ENCODE results near the gene CFI.
"Not testable (repeated sequence)": the region's sequence is repeated elsewhere in the genome, so short reads cannot be mapped to it uniquely, and the experiment has no call there.

The CFI gene

GRCh38 chr4:109801099-109801789 is 555 bp downstream of the CFI start:
- peak overlapping the region; percentile 50 for H3K4me3 ChIP-seq (replicated peaks; ENCODE audit: low read depth, low read length)
- no peak for TF ChIP-seq CTCF (IDR thresholded peaks at IDR 0.05; ENCODE audit: low read length, missing control alignments)
- DNase-seq (ENCODE audit: low read depth): no peak

DNA sequence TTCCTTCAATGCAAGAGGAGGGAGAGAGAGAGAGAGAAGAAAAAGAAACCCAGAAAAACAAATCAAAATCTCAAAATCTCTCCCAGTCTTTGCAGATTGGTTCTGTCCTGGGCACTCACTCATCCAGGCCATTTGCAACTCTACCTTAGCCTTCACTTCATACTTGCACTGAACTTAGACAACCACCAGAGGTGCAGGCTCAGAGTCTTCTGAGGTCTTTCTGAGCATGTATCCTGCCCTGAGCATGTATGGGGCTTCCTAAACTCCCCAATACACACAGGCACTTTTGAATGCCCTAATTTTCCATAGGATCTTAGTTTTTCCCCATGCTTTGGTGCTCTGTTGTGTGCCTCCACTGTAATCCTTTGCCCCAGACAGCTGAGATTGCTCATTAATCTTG is 2.9 kb downstream of the CFI start:
- H3K4me3 ChIP-seq (replicated peaks; ENCODE audit: low read depth, low read length): no peak overlapping the region
- DNase-seq (ENCODE audit: low read depth): no peak
- TF ChIP-seq CTCF (IDR thresholded peaks at IDR 0.05; ENCODE audit: low read length, missing control alignments): no peak

- TF ChIP-seq CTCF (IDR thresholded peaks at IDR 0.05; ENCODE audit: low read length, missing control alignments): no peak
- DNase-seq (ENCODE audit: low read depth): no peak
Observed at GRCh38 chr4:109795059-109795458, 6.7 kb downstream of the CFI start.

DNA sequence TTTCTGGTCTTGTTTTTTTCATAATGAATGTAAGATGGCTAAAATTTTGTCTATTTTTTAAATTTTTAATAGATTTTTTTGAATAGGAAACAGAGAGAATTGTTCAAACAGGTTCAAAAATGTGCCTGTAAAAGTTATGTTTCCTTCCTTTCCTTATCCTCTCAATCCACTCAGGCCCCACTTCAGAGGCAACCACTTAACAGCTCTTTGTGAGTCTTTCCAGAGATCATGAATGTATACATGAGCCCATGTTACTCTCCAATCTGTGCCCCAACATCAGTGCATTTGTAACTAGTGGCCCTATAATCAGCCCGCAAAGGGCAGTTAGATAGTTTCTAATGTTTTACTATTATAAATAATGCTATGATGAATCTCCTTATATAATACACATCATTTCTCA is 14.0 kb downstream of the CFI start:
- no peak for TF ChIP-seq CTCF (IDR thresholded peaks at IDR 0.05; ENCODE audit: low read length, missing control alignments)
- no peak for DNase-seq (ENCODE audit: low read depth)
- H3K4me3 ChIP-seq (replicated peaks; ENCODE audit: low read depth, low read length): no peak overlapping the region

More at GRCh38 chr4:109795059-109795458, 6.7 kb downstream of the CFI start:
- H3K4me3 ChIP-seq (replicated peaks; ENCODE audit: low read depth, low read length): no peak overlapping the region

DNA sequence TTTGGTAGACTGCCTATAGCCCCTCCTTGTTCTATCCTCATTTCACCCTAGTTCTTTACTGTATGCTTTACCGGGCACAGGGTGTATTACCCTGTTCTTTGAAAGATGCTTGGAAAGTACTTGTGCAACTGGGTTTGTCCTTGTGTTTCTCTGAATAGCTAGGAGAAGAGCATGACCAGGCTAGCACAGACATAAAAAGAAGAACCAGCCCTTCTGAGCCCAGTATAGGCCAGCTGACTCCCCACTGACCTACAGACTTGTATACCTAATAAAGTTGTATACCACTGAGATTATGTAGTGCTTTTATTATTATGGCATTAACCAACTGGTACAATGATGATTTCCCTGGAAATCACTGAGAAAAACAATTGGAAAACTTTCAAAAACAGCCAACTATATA is 15.0 kb downstream of the CFI start:
- no peak for DNase-seq (ENCODE audit: low read depth)
- H3K4me3 ChIP-seq (replicated peaks; ENCODE audit: low read depth, low read length): no peak overlapping the region
- no peak for TF ChIP-seq CTCF (IDR thresholded peaks at IDR 0.05; ENCODE audit: low read length, missing control alignments)

DNA sequence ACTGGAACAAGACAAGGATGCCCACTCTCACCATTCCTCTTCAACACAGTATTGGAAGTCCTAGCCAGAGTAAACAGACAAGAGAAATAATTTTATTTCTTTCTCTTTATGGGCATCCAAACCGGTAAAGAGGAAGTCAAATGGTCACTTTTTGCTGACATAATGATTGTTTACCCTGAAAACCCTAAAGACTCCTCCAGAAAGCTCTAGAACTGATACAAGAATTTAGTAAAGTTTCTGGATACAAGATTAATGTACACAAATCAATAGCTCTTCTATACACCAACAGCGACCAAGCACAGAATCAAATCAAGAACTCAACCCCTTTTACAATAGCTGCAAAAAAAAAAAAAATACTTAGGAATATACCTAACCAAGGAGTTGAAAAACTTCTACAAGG is 19.7 kb downstream of the CFI start:
- not testable (repeated sequence) for DNase-seq (ENCODE audit: low read depth); H3K4me3 ChIP-seq (replicated peaks; ENCODE audit: low read depth, low read length)

DNA sequence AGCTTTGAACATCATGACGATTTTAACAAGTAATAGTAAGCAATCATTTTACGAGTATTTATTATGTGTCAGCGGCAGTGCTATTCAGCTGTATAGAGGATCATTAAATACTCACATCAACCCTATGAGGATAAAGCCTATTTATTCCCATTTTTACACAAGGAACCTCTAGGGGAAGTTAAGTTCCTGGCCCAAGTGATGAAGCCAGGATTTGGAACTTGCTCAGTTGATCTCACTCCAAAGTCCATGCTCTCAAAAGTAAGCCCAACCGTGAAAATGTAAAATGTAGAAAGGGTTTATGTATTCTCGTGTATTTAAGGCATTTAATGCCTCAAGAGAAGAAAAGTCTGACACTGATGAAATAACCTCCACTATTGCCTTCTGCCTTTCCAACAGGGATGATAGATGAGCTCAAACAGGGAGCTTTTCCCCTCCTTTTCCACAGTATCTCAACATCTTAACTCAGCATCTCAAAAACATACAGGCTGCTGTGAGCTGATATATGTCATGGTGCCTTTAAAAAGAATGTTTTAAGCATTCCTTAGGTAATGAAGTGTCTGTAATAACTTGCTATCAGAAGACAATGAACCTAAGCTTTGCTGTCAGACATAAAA is 36.9 kb downstream of the CFI start:
- no peak for DNase-seq (ENCODE audit: low read depth)
- H3K4me3 ChIP-seq (replicated peaks; ENCODE audit: low read depth, low read length): no peak overlapping the region
- TF ChIP-seq CTCF (IDR thresholded peaks at IDR 0.05; ENCODE audit: low read length, missing control alignments): no peak

Data from fibroblast of pulmonary artery (primary cell).